Fibroblast of peridontal ligament (primary cell): ENCODE measurements around the gene TMEM79.

Experiments
- DNase-seq: peaks from one replicate; pipeline ENCODE4 v3.0.0-alpha.2; 2010; ENCODE audit errors: extremely low read depth

The TMEM79 gene

DNA sequence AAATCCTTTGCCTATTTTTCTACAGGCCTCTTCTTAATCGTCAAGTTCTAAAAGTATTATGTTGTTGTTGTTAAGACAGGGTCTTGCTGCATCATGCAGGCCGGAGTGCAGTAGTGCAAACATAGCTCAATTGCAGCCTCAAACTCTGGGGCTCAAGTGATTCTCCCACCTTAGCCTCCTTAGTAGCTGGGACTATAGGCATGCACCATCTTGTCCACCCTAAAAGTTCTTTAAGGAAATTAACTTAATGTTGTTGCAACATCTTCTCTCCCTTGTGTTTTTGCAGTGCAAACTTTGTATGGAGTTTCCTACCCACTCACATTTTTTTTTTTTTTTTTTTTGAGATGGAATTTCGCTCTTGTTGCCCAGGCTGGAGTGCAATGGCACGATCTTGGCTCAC, 19.1 kb downstream of the TMEM79 start:
- no peak for DNase-seq

DNA sequence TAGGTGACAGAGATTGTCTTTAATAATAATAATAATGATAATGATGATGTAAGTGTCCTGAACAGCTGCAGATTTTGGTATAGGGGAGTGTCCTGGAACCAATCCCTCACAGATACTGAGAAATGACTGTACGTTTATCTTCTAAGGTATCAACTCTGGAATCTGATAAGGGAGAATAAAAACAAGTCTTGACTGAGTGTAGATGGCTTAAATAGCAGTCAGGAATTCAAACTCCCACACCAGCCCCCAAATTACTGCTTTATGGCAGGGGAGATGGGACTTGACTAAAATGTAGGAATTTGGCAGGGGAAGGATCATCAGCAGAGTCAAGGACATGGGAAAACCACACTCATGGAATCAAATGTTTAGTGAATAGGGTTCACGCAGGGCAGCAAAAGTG, 21.1 kb downstream of the TMEM79 start:
- DNase-seq, result no peak

DNA sequence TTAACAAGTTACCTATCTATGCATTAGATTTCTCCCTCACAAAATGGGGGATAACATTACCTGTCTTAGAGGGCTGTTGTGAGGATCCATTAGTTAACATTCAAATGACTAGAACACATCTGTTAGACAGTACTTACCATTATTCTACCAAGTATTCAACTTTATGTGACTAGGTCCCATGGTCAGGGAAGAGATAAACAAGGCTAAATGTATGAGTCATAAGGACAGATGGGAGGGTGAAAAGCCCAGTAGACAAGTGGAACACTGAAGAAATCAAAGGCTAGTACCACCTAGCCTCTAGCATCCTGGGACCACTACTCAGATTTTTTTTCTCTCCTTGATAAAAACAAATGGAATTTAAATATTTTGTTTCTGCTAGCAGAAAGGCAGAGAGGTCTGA, 24.0 kb downstream of the TMEM79 start:
- peak; percentile 67 for DNase-seq

DNA sequence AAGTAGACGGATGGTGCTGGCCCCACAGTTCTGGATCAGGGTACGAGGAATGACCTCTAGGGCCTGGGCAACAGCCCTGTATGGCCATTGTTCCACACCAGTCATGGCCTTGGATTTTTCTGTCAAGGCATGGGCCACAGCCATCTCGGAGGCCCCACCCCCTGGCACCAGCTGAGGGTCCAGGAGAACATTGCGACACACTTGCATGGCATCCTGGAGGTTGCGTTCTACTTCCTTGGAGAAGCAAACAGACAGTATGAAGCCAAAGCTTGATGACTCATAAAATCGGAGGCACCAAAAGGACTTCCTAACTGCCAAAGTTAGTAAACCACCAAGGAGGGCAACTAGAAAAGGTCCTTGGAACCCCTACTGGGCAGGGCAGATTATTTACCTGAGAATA, 26.8 kb downstream of the TMEM79 start:
- DNase-seq, result peak; percentile 59

GRCh38 chr1:156316909-156317308, 32.8 kb downstream of the TMEM79 start:
- no peak for DNase-seq

DNA sequence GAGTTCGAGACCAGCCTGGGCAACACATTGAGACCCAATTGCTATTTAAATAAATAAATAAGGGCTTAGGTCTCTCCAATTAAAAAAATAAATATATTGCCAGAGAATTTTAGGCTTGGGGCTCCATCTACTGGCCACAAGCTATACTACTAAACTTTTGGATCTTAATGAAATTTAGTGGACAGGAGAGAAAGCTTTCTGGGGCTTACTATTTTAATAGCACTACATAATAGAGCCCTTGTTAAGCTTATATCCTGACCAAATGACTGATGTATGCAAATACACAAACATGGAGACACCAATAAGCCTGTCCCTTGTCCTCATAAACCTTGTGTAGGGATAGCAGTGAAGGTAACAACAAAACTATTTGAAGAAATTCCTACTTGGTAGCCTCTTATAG, 35.5 kb downstream of the TMEM79 start:
- peak; percentile 63 for DNase-seq

DNA sequence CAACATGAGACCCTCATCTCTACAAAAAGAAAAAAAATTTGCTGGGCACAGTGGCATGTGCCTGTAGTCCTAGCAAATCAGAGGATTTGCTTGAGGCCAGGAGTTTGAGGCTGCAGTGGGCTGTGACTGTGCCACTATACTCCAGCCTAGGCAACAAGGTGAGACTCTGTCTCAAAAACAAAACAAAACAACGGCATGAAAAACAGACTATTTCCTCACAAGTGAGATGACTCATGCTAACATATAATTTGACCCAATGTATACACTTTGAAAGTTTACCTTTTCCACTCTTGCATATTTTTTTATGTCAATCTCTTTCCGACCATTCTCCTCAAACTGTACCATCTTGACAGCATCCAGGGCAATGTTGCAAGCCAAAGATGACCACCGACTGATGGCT, 36.4 kb downstream of the TMEM79 start:
- no peak for DNase-seq

GRCh38 chr1:156323179-156323578, 39.1 kb downstream of the TMEM79 start:
- DNase-seq, result peak; percentile 41

- DNase-seq, result no peak
These were observed 52.1 kb downstream of the TMEM79 start for GRCh38 chr1:156336242-156336641.

DNA sequence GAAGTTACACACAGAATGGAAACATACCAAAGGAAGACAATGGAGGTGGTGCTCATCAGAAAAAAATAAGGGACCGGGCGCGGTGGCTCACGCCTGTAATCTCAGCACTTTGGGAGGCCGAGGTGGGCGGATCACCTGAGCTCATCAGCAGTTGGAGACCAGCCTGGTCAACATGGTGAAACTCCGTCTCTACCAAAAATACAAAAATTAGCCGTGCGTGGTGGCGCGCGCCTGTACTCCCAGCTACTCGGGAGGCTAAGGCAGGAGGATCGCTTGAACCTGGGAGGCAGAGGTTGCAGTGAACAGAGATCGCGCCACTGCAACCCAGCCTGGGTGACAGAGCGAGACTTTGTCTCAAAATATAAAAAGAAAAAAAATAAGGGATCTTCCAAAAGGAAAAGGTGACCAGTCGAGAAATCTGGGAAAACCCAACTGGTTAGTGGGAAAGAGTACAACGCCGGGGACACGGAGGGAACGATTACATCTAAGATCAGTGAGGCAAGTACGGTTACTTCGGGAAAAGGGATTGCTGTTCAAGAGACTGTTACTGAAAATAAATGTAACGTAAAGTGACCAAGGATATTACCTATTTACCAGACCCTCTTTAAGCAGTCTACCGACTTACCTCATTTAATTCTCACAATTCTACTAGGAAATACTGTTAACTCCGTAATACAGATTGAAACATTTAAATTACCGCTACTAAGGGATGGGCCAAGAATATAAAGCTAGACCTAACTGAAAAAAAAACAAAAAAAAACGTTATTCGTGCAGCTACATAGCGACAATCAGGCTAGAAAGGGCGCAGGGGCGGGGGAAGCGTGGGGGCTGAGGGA, 53.1 kb downstream of the TMEM79 start:
- DNase-seq, result peak; percentile 22

- DNase-seq, result no peak
These were observed 53.7 kb downstream of the TMEM79 start for GRCh38 chr1:156337888-156338179.

- peak; percentile 100 for DNase-seq
These were observed 54.3 kb downstream of the TMEM79 start, which contains the start of the genes CCT3 and TSACC for GRCh38 chr1:156338180-156338976. TSS of gene CCT3 (minus strand) at chr1:156338292. CDS start at chr1:156338184, 108 bp downstream. TSS of gene TSACC (plus strand) at chr1:156338526. CDS start at chr1:156339758, 1,232 bp downstream.
